Activated CD4-positive, alpha-beta T cell treated with anti-CD3 and anti-CD28 coated beads, Interleukin-2, amount 50 U/mL, for 48 hours (primary cell): ENCODE data around the gene YEATS2.

Experiments
- DNase-seq, 2 experiments: peaks; one replicate each; pipeline ENCODE4 v3.0.0-alpha.2; 2020

YEATS2 gene

GRCh38 chr3:183815951-183816475 lies 118.4 kb downstream of the YEATS2 start:
- DNase-seq = no peak

GRCh38 chr3:183816681-183817510 lies 119.3 kb downstream of the YEATS2 start:
- DNase-seq = no peak

GRCh38 chr3:183817639-183818038 lies 120.0 kb downstream of the YEATS2 start:
- no peak for DNase-seq

GRCh38 chr3:183818041-183818620 lies 120.5 kb downstream of the YEATS2 start:
- no peak for DNase-seq

GRCh38 chr3:183818706-183819624 lies 121.4 kb downstream of the YEATS2 start:
- DNase-seq = no peak

GRCh38 chr3:183819831-183820230 lies 122.2 kb downstream of the YEATS2 start:
- no peak for DNase-seq

GRCh38 chr3:183822631-183823030 lies 125.0 kb downstream of the YEATS2 start:
- no peak for DNase-seq

GRCh38 chr3:183823963-183824362 lies 126.4 kb downstream of the YEATS2 start:
- no peak for DNase-seq

GRCh38 chr3:183824761-183825455 lies 127.3 kb downstream of the YEATS2 start:
- DNase-seq = peak; percentile 15 to 22

- peak; percentile 41 to 51 for DNase-seq
Measured at GRCh38 chr3:183825456-183826161, 128.0 kb downstream of the YEATS2 start, which contains the start of gene MAP6D1. MAP6D1 (minus strand) TSS chr3:183825577; CDS start chr3:183825547, 30 bp downstream.

- DNase-seq = no peak
Measured at GRCh38 chr3:183826448-183827250, 129.1 kb downstream of the YEATS2 start.

- DNase-seq = no peak
Measured at GRCh38 chr3:183827809-183828537, 130.4 kb downstream of the YEATS2 start.

- no peak for DNase-seq
Measured at GRCh38 chr3:183828538-183828870, 130.9 kb downstream of the YEATS2 start.

GRCh38 chr3:183829466-183829865 lies 131.9 kb downstream of the YEATS2 start:
- DNase-seq = no peak

GRCh38 chr3:183830187-183830586 lies 132.6 kb downstream of the YEATS2 start:
- no peak for DNase-seq

- no peak for DNase-seq
Measured at GRCh38 chr3:183833516-183833915, 135.9 kb downstream of the YEATS2 start.

- no peak for DNase-seq
Measured at GRCh38 chr3:183837390-183837789, 139.8 kb downstream of the YEATS2 start.

- no peak for DNase-seq
Measured at GRCh38 chr3:183837894-183838293, 140.3 kb downstream of the YEATS2 start.

GRCh38 chr3:183839751-183840150 lies 142.2 kb downstream of the YEATS2 start:
- no peak for DNase-seq

GRCh38 chr3:183844606-183845005 lies 147.0 kb downstream of the YEATS2 start:
- no peak for DNase-seq
